GOT3 (cell line): ENCODE data around the gene PRPF8.

Source experiments
- DNase-seq: peaks from one replicate; lab custom pipeline; 2025; ENCODE audit warnings: mixed read lengths; lab: John Stamatoyannopoulos, UW

Gene PRPF8

GRCh38 chr17:1644493-1645206, 40.0 kb downstream of the PRPF8 start:
- DNase-seq = no peak

- DNase-seq = no peak
Measured at GRCh38 chr17:1643999-1644492, 40.6 kb downstream of the PRPF8 start.

- no peak for DNase-seq
Measured at GRCh38 chr17:1643293-1643998, 41.2 kb downstream of the PRPF8 start.

- DNase-seq = no peak
Measured at GRCh38 chr17:1641065-1641403, 43.6 kb downstream of the PRPF8 start.

- DNase-seq = no peak
Measured at GRCh38 chr17:1640329-1641064, 44.2 kb downstream of the PRPF8 start.

GRCh38 chr17:1639549-1640180, 45.0 kb downstream of the PRPF8 start:
- no peak for DNase-seq

GRCh38 chr17:1638624-1639300, 45.9 kb downstream of the PRPF8 start:
- DNase-seq = no peak

GRCh38 chr17:1638171-1638590, 46.5 kb downstream of the PRPF8 start:
- DNase-seq = no peak

GRCh38 chr17:1636732-1637285, 47.9 kb downstream of the PRPF8 start:
- DNase-seq = no peak

GRCh38 chr17:1635675-1636465, 48.8 kb downstream of the PRPF8 start:
- no peak for DNase-seq

- DNase-seq = no peak
Measured at GRCh38 chr17:1634841-1635650, 49.6 kb downstream of the PRPF8 start.

GRCh38 chr17:1630662-1631061, 54.0 kb downstream of the PRPF8 start:
- no peak for DNase-seq

- DNase-seq = no peak
Measured at GRCh38 chr17:1629504-1630310, 55.0 kb downstream of the PRPF8 start.

- peak; percentile 37 for DNase-seq
Measured at GRCh38 chr17:1628856-1629503, 55.7 kb downstream of the PRPF8 start.

GRCh38 chr17:1627982-1628855, 56.4 kb downstream of the PRPF8 start, which contains the start of gene SLC43A2:
TSS of gene SLC43A2 (minus strand) at chr17:1628834. CDS start at chr17:1627874, 960 bp downstream.
- no peak for DNase-seq

GRCh38 chr17:1627182-1627981, 57.3 kb downstream of the PRPF8 start:
- DNase-seq = no peak
